ENCODE results near the gene TAGLN3.

The TAGLN3 gene

DNA sequence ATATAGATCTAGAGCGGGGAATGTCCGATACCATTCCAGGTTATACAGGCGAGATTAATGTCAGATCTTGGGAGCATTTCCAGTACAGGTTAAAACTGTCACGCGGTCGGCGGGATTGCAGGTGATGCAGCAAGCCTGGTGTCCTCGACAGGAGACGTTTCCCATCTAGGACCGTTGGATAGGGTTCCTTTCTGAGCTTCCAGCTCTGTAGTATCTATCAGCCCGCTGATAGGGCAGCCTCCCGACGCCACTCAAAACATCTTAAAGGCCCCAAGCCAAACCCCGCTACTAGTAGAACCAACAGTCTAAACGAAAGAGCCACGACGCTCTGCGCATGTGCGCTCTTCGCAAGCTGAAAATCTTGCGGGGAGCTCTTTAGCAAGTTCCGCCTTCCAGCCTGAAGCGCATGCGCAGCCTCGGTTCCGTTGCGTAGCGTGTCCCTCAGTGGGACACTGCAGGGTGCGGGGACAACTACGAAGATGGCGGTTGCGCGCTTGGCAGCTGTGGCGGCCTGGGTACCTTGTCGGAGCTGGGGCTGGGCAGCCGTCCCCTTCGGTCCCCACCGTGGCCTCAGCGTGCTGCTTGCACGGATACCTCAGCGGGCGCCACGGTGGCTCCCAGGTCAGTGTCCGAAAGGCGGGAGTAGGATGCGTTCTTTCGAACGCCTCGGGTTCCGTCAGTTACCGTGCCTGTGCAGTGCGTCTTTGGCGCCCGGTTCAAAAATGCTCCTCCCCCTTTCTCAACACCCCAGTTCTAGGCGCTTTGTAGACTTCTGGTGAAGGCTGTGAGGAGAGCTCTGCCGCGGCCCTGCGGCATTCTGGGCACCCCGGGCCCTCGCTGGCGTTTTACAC lies 19.9 kb upstream of the TAGLN3 start, which contains the start of gene ABHD10:
Gene ABHD10 (plus strand): TSS at position 444 of the 851 bp plus-strand sequence. CDS start 36 bp downstream, at position 480.
- DNase-seq: peak; percentile 98

DNA sequence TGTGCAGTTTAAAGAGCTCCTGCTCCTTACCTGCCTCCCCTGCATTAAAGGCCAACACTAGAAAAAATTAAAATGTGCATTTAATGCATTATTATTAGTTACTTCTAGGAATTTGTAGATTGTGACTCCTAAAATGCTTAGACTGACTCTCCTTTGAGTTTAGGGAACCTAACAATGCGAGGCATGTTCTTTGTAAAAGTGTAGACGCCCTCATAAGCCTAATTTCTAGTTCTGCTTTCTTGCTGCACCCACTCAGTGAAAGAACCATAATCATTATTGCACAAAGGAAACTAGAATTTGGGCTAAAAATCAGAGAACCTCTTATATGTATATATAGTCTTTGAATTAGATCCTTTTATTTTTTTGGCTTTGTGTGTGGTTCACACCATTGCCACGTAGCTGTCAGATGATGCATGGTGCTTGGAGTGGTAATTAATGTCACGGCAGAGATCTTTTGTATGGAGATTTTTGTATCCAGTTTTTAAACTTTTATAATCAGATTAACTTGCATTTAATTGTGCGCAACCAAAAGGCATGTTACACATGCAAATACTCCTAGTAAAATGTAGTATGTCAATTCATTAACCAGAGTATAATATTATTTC lies 19.2 kb upstream of the TAGLN3 start:
- DNase-seq: peak; percentile 29

DNA sequence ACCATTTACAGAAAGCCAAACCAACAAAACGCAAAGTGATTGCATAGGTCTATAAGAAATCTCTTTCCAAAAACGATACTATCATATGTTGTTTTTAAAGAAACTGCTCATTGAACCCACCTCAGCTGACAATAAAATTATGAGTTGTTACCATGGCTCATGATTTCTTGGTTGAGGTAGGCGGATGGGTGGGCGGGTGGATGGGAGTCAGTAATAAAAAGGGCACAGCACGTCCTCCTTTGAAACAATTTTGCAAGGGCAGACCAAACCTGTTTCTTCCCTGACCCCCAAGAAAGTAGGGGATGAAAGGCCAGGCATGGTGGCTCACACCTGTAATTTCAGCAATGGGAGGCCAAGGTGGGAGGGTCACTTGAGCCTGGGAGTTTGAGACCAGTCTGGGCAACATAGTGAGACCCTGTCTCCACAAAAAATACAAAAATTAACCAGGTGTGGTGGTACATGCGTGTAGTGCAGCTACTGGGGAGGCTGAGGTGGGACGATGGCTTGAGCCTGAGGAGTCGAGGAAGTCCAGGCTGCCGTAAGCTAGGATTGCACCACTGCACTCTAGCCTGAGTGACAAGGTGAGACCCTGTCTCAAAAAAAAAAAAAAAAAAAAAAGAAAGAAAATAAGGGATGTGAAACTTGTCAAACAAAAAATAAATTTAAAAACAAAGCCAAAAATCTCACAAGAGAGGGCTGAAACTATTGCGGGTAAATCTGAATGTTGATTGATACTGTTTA lies 17.8 kb upstream of the TAGLN3 start:
- DNase-seq: no peak

DNA sequence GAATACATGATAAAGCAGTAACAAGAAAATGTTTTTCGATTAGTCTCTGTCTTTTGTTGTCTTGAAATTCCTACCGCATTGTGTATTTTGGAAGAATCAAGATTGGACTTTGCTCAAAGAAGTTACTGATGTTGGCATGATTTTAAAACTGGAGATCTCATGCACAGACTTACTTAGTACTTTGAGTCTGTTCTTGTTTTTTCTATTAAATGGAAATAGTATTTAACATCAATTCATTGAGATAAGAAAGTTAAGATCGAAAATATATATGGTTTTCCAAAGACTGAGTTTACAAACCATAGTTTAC lies 17.3 kb upstream of the TAGLN3 start:
- no peak for DNase-seq

DNA sequence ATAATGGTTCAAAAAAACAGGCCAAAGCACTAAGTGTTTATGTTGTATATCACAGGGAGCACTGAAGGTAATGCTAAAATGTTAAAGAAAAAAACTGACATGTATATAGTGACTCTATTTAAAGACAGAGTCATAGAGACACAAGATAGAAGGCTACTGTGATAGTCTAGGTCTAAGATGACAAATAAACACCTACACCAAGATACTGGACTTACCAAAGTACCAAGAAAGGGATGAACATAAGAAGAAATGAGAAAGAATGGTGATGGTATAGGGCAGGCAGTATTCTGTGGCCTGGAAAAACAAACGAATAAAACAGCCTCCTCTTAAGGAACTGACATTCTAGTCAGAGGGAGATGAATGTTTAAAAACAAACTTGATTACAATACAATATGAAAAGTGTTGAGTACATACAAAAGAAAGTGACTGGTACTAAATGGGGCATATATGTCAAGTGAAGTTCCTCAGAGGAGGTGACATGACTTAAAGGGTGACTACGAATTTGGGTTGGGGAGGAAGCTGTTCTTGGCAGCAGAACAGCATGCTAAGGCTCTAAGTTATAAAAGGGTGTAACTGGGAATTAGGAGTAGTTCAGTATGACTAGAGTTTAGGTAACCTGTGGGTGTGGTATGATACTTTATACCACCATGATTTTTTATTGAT lies 14.0 kb upstream of the TAGLN3 start:
- no peak for DNase-seq

DNA sequence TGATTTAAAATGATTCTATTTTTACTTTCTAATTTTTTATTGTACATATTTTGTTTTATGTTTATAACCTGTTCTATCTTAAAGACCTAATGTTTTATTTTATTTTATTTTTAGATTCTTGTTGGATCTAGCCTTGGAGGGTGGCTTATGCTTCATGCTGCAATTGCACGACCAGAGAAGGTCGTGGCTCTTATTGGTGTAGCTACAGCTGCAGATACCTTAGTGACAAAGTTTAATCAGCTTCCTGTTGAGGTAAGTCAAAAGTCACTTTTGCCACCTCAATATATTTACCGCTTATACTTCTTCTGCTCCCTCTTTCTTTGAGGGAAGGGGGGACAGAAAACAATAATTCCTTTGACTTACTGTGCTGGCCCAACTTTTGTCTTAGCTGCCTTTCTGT lies 11.9 kb upstream of the TAGLN3 start:
- DNase-seq: no peak

DNA sequence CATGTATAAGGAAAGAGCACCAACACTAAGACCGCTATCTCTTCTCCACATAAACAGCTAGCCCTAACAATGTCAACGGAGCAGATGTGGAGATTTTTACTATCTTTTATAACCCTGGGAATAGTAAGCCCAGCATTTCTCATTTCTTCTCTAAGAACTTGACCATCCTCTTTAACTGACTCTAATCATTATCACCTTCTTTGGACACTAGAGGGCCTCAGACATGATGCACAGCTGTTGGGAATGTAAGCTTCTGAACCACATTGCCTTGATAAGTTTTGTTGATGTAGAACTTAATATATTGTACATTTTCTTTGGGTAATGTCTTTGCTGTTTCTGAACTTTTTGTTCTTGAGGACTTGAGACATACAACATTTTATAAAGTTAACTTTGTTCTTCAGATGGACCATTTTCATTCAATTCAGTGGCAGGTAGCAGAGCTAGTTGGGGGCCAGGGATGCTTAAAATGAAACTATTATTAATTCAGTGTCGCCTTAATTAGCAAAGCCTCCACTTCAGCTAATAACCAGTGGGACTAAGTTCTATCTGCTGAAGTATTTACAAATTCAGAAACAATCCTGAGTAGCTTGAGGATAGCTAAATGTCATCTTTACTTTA lies 9.6 kb upstream of the TAGLN3 start:
- DNase-seq: peak; percentile 61

DNA sequence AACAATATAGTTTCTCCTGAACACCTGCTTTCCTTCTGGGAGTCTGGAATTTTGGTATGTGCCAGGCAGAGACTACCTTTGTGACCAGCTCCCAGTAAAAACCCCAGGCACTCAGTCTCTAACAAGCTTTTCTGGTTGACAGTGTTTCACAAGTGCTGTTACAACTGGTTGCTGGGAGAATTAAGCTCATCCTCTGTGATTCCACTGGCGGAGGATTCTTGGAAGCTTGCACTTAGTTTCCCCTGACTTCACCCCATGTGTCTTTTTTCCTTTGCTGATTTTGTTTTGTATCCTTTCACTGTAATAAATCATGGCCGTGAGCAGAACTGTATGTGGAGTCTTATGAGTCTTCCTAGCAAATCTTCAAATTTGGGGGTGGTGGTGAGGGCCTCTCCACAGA lies 5.7 kb upstream of the TAGLN3 start:
- DNase-seq: no peak

DNA sequence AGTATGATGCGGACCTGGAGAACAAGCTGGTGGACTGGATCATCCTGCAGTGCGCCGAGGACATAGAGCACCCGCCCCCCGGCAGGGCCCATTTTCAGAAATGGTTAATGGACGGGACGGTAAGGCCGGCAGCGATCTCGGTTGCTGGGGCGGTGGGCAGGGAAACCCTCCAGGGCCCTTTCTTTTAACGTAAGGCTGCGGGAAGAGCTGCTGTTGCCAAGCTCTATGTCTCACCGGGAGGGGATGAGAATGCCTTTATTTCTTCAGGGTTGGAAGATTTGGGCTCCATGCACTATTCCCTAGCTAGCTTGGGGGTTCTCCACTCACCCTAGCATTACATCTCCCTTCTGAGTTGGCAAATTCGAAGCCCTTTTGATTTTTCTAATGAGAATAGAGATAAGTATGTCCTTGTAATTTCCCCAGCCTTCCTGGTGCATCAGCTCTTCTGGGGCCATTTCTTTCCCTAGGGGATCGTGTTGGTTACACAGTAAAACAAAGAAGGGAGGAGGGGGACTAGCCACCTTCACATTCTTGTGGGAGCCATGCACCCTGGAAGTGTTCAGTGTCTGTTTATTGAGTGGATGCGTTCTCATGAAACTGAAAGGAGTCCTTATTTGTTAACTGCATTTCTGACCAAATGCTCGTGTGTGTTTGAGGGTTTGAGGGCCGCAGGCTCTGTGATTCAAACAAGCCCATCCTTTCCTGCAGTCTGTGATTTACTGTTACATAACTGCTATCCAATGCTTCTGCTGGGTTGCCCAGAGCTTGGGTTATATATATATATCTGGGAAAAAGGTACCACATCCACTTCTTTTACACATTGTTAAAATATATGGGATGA lies 982 bp downstream of the TAGLN3 start:
- DNase-seq: no peak

DNA sequence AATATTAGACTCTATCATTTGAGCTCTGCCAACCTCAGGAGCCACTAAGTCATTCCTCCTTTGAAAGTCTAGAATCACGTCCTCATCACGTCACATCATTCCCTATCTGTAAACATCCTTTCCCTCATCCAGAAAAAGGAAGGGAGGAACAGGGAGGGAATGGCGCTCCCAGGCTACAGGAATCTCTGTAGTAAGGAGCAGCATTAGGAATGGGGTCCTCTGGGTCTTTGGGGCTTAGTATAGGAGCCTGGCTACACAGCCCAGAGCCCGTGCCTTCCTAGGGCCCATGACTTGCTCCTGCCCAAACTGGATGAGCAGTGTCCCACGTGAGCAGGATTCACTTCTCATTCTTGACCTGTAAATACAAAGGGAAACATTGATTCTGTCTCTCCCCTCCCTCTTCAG lies 1.6 kb downstream of the TAGLN3 start:
- no peak for DNase-seq

DNA sequence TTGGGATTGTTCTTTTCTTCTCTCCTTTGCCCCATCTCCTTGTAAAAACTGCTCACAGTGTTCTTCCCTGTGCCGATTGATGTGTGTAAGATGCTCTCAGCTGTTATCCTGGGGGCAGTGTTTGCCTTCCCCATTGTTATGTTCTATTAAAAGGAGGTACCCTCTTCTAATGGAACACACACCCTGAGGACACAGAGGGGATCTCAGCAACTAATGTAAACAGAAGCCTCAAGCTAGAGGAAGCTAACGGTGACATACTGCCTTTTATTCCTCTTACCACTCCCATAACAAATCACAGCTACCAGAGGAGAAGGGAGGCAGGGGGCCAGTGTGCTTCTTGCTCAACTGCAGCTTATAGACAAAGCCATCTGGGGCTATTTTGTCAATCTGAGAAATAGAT lies 2.2 kb downstream of the TAGLN3 start:
- DNase-seq: no peak

DNA sequence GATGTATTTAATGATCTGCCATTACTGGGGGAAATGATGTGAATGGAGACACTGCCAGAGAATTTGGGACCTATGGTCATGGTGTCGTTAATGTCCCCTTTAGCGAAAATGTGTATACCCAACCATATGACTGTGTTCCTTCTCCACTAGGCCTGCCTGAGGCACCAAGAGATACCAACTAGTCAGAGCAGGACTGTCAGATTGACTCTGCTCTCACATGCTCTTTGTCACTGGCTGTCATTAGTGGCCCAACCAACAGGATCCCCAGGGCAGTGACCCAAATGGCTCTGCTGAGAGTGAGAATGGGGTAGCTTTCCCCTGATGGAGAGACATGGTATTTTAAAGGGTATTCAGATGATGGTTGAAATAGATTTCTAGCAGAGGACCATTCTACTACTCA lies 2.8 kb downstream of the TAGLN3 start:
- DNase-seq: peak; percentile 53

DNA sequence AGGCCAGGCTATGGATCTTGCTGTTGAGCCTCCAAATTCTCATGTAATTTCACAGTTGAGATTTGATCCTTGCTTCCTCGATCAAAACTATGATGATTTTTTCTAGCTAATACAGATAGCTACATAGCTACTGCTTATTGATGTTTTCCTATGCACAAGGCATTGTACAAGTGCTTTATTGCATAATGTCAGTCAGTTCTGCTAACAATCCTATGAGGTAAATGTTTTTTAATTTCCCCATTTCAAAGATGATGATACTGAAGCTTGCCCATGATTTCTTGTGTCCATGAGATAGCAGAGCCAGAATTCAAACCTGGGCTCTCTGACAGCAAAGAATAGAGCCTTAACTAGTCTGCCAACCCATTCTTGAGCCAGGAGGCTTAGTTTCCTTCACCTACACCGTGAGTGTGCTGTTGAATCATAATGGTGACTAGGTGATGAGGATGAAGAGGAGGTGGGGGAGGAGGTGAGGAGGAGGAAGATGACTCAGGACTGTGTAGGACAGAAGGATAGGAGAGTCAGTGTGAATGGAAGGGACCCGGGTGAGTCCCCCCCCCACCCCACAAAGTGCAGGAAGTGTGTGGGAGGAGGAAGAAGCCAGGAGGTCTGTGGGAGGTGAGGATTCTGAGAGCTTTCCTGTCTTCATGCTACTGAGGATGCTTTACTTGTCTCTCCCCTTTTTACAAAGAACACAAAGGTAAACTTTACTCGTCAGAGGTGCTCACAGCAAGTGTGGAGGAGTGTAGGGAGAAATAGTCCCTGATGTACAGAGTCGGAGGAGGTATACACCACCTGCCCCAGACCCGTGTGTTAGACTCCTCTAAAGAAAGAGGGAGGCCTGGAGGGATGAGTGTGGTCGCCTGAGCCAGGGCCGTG lies 3.6 kb downstream of the TAGLN3 start:
- peak; percentile 76 for DNase-seq

DNA sequence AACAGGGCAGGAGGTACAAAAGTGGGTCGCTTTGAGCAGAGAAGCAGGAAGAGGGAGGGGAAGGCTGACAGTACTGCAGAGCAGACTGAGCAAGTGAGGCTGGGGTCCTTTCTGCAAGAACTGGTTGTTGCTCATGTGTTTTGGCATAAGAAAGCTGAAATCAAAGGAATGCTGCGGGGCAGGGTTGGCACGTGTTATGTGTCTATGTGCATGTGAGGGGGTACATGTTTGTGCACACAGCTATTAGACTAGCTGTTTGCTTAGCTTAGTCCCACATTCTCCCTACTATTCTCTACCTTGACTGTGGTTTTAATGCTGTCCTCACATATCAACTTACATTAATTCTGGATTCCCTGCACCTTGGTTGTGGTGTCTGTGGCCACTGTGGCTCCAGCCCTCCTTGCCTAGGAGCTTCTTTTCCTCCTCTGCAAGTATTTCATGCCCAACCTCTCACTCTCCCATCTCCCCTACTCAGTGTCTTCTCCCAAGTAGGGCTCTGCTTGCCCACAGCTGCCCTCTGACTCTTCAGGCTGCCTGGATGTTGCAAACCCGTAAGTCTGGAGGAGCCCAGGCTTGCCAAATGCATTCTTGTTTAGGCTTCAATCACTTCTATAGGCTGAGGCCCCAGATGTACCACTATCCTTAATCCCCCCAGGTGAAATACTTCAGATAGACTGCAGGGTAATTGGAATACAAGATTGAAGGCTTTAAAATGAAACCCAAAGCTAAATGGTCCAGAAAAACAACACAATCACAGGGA lies 4.8 kb downstream of the TAGLN3 start:
- DNase-seq: no peak

DNA sequence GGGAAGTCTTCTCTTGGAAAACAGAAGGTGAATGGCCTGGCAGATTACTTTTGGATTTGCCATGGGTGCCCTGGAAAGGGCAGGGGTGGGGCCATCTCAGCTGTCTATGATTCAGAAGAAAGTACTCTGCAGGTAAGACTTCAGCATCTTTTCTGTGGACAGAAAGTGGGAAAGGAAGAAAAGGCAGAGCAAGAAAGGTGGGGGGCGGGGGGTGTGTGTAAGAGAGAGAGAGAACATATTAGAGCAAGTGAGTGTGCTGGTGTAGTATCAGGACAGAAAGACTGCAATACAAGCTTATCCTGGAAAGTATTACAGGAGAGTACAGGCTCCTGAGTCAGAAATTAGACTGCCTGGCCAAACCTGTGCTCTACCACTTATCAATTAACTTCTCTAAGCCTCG lies 5.5 kb downstream of the TAGLN3 start:
- DNase-seq: no peak

DNA sequence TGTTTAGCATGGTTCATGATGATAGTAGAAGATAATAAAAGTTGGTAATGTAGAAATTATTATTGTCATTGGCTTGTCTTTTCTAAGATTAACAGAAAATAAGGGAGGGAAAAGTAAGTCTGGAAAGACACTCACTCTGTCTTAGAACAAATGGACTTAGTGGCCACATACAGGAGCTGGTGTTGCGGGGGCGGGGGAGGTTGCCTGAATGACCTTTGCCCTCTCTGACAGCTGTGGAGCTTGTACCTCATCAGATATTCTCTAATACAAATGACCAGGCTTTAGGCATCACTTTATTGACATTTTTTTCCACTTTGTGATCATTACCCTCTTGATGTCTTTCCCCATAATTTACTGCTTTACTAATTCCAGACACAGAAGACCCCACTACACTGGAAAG lies 5.9 kb downstream of the TAGLN3 start:
- DNase-seq: no peak

DNA sequence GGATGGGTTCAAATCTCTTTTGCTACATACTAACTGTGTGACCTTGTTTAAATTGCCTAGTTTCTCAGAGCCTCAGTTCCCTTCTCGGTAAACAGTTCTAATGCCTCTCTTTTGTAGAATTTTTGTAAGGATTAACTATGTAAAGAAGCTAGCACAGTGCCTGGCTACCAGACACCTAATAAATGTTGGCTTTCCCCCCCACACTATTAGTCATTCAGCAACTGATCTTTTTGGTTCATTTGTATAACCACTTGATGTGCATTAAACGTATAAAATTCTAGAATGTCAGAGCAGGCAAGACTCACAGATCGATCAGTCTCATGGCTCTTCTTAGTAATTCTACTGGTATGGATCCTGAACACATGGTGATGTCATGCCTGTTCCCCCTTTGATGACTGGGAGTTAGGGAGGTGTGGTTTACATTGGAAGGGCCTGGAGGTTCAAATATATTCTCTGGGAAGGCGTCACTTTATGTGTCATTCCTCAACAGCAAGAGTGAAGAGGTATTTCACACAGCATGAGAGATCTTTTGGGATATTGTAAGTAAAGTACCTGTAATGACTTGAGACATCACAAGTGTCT lies 6.5 kb downstream of the TAGLN3 start:
- DNase-seq: no peak

DNA sequence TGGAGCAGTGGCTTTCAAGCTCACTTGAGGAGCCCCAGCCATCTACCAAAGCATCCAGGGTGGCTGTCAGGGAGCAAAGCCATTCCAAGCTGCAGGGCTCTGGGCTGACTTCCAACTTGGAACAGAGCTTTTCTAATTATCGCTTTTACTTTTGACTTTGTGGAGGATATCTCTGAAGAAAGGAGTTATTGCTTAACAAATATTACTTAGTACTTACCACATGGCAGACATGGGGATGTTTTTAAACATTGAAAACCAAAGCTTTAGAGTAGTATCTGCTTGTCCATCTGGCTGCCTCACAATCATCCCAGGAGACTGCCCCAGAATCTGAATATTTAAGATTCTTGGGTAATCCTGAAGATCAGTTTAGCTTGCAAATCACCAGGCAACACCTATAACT lies 8.9 kb downstream of the TAGLN3 start:
- DNase-seq: no peak

DNA sequence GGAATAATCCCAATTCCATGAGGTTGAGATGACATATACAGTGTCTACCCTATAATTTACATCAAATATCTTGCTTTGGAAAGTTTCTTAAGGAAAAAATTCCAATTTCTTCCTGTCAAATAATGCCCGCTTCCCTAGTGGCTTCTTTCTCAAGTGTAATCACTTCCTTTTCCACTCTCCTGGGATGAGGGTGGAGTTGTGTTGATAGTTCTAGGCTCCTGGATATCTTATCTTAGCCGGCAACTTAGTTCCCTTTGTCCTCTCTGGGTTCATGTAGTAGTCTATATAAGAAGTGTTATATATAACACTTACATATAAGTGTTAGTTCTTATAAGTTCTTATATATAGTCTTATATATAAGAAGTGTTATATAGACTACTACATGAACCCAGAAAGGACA lies 10.9 kb downstream of the TAGLN3 start:
- DNase-seq: no peak

DNA sequence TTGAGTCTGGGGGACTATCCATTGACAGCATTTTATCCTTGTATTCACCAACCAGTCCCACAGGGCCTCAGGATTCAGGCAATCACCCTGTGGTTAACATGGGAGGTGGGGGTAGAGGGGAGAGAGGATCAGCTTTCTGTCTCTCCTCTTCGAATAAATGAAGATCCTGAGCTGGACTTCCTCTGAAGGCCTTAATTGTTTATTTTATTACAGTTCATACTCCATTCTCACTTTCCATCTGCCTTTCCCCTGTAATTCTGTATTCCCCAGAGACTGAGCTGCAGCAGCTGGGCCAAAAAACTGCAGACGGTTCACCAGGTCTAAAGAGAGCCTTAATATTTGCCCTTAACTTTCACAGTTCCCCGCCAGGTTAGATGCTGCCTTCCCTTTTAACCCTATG lies 11.9 kb downstream of the TAGLN3 start:
- DNase-seq: no peak

All from activated CD4-positive, alpha-beta T cell treated with anti-CD3 and anti-CD28 coated beads, Interleukin-10, Interleukin-2, amounts not matched to agents 100 ng/mL and 50 ng/mL, durations not matched to agents 16 hours and 8 hours (primary cell).